ENCODE data around the gene PNMA8B.
A peak's percentile ranks its signal among the peaks of the same experiment; 100 is the strongest.

The PNMA8B gene

GRCh38 chr19:46474211-46474610 lies 21.5 kb downstream of the PNMA8B start:
- no peak for TF ChIP-seq TCF12 (IDR thresholded peaks at IDR 0.05; ENCODE audit: low read depth)
- 0 out of 2 replicates have a peak, but pooled peaks have one; percentile 43 for TF ChIP-seq ZBTB7A (IDR thresholded peaks at IDR 0.05; ENCODE audit: low read depth)

GRCh38 chr19:46472592-46472991 lies 23.1 kb downstream of the PNMA8B start:
- TF ChIP-seq CEBPB (IDR thresholded peaks at IDR 0.05) (no peak), ZBTB7A (IDR thresholded peaks at IDR 0.05; ENCODE audit: low read depth) (no peak), CREB1 (IDR thresholded peaks at IDR 0.05; ENCODE audit: low read depth) (no peak), RAD21 (IDR thresholded peaks at IDR 0.05; ENCODE audit: low read depth) (no peak), TAF1 (IDR thresholded peaks at IDR 0.05; ENCODE audit: low read depth) (no peak), TCF12 (IDR thresholded peaks at IDR 0.05; ENCODE audit: low read depth) (no peak), YY1 (IDR thresholded peaks at IDR 0.05; ENCODE audit: low read depth) (no peak), EP300 (IDR thresholded peaks at IDR 0.05; ENCODE audit: borderline replicate concordance) (no peak), USF1 (IDR thresholded peaks at IDR 0.05) (no peak), TEAD4 (IDR thresholded peaks at IDR 0.05) (no peak), MAX (IDR thresholded peaks at IDR 0.05) (no peak), EGR1 (IDR thresholded peaks at IDR 0.05) (no peak)

- TF ChIP-seq YY1 (IDR thresholded peaks at IDR 0.05; ENCODE audit: low read depth) (no peak), TEAD4 (IDR thresholded peaks at IDR 0.05) (no peak), REST (IDR thresholded peaks at IDR 0.05; ENCODE audit: low read depth) (no peak), TCF12 (IDR thresholded peaks at IDR 0.05; ENCODE audit: low read depth) (no peak)
Observed at GRCh38 chr19:46471811-46472543, 23.7 kb downstream of the PNMA8B start.

- TF ChIP-seq TAF1 (IDR thresholded peaks at IDR 0.05; ENCODE audit: low read depth) (peak; percentile 57), TEAD4 (IDR thresholded peaks at IDR 0.05) (0 out of 2 replicates have a peak, but pooled peaks have one; percentile 31), MAX (IDR thresholded peaks at IDR 0.05) (peak; percentile 95), USF1 (IDR thresholded peaks at IDR 0.05) (0 out of 2 replicates have a peak, but pooled peaks have one; percentile 7), ZBTB7A (IDR thresholded peaks at IDR 0.05; ENCODE audit: low read depth) (peak; percentile 50; the same call in 1 of the 2 replicates), TCF12 (IDR thresholded peaks at IDR 0.05; ENCODE audit: low read depth) (peak; percentile 44; the same call in 1 of the 2 replicates), YY1 (IDR thresholded peaks at IDR 0.05; ENCODE audit: low read depth) (no peak), CREB1 (IDR thresholded peaks at IDR 0.05; ENCODE audit: low read depth) (no peak), EGR1 (IDR thresholded peaks at IDR 0.05) (peak; percentile 57)
Observed at GRCh38 chr19:46471116-46471733, 24.4 kb downstream of the PNMA8B start, which contains the start of gene PNMA8A. TSS of gene PNMA8A (minus strand) at chr19:46471563. CDS start at chr19:46471035, 528 bp downstream.

GRCh38 chr19:46470376-46470775 lies 25.3 kb downstream of the PNMA8B start:
- no peak for TF ChIP-seq MAX (IDR thresholded peaks at IDR 0.05)
- no peak for TF ChIP-seq TAF1 (IDR thresholded peaks at IDR 0.05; ENCODE audit: low read depth)
- TF ChIP-seq TEAD4 (IDR thresholded peaks at IDR 0.05) = no peak
- TF ChIP-seq FOXM1 (IDR thresholded peaks at IDR 0.05; ENCODE audit: borderline replicate concordance, low read depth) = no peak
- TF ChIP-seq REST (IDR thresholded peaks at IDR 0.05; ENCODE audit: low read depth) = no peak
- no peak for TF ChIP-seq ZBTB7A (IDR thresholded peaks at IDR 0.05; ENCODE audit: low read depth)
- TF ChIP-seq EGR1 (IDR thresholded peaks at IDR 0.05) = no peak
- no peak for TF ChIP-seq EP300 (IDR thresholded peaks at IDR 0.05; ENCODE audit: borderline replicate concordance)
- no peak for TF ChIP-seq CREB1 (IDR thresholded peaks at IDR 0.05; ENCODE audit: low read depth)
- no peak for TF ChIP-seq USF1 (IDR thresholded peaks at IDR 0.05)
- TF ChIP-seq NFIC (IDR thresholded peaks at IDR 0.05) = no peak
- no peak for TF ChIP-seq TCF12 (IDR thresholded peaks at IDR 0.05; ENCODE audit: low read depth)
- TF ChIP-seq YY1 (IDR thresholded peaks at IDR 0.05; ENCODE audit: low read depth) = no peak
- TF ChIP-seq CEBPB (IDR thresholded peaks at IDR 0.05) = no peak
- TF ChIP-seq RAD21 (IDR thresholded peaks at IDR 0.05; ENCODE audit: low read depth) = no peak

All from Ishikawa (cell line).